ENCODE results near the gene PFKFB4. TPM values are rescaled to one million over a fixed set of nuclear protein-coding genes. Genes with fewer than 3 reads are reported as not detected.
A peak's percentile ranks its signal among the peaks of the same experiment; 100 is the strongest.

PFKFB4 gene
- total RNA-seq, 1 experiment from 2014 or later = 11.4 TPM

- H3K36me3 ChIP-seq (replicated peaks; ENCODE audit: control insufficient read depth, insufficient read depth, low read length) = peaks cover 4% of the 10 kb centered on the region
- no peak overlapping the region for H3K4me3 ChIP-seq (ENCODE audit: insufficient read depth, low read depth, low read length)
- no peaks in the 10 kb centered on the region for H3K27me3 ChIP-seq (ENCODE audit: control insufficient read depth, insufficient read depth, low read length)
- no peak for DNase-seq
Measured at GRCh38 chr3:48514431-48515227, 42.0 kb downstream of the PFKFB4 start.

GRCh38 chr3:48511551-48511950, 45.1 kb downstream of the PFKFB4 start:
- H3K36me3 ChIP-seq (replicated peaks; ENCODE audit: control insufficient read depth, insufficient read depth, low read length) = no peaks in the 10 kb centered on the region

GRCh38 chr3:48507256-48508061, 49.1 kb downstream of the PFKFB4 start:
- H3K4me3 ChIP-seq (ENCODE audit: insufficient read depth, low read depth, low read length) = no peak overlapping the region
- DNase-seq = peak; percentile 90
- H3K36me3 ChIP-seq (replicated peaks; ENCODE audit: control insufficient read depth, insufficient read depth, low read length) = no peaks in the 10 kb centered on the region
- H3K27me3 ChIP-seq (ENCODE audit: control insufficient read depth, insufficient read depth, low read length) = peaks cover 2% of the 10 kb centered on the region; the same call in 1 of the 2 replicates

More at GRCh38 chr3:48511551-48511950, 45.1 kb downstream of the PFKFB4 start:
- Histone ChIP-seq H3K27me3 (ENCODE audit: control insufficient read depth, insufficient read depth, low read length) (no peaks in the 10 kb centered on the region), H3K4me3 (ENCODE audit: insufficient read depth, low read depth, low read length) (no peak overlapping the region)
- DNase-seq = no peak

GRCh38 chr3:48505968-48506504, 50.6 kb downstream of the PFKFB4 start:
- H3K36me3 ChIP-seq (replicated peaks; ENCODE audit: control insufficient read depth, insufficient read depth, low read length) = no peaks in the 10 kb centered on the region
- no peak overlapping the region for H3K4me3 ChIP-seq (ENCODE audit: insufficient read depth, low read depth, low read length)
- DNase-seq = no peak
- H3K27me3 ChIP-seq (ENCODE audit: control insufficient read depth, insufficient read depth, low read length) = peaks cover 2% of the 10 kb centered on the region; the same call in 1 of the 2 replicates

GRCh38 chr3:48505146-48505545, 51.5 kb downstream of the PFKFB4 start:
- Histone ChIP-seq H3K36me3 (replicated peaks; ENCODE audit: control insufficient read depth, insufficient read depth, low read length) (no peaks in the 10 kb centered on the region), H3K27me3 (ENCODE audit: control insufficient read depth, insufficient read depth, low read length) (peaks cover 2% of the 10 kb centered on the region; the same call in 1 of the 2 replicates), H3K4me3 (ENCODE audit: insufficient read depth, low read depth, low read length) (no peak overlapping the region)
- DNase-seq = no peak

DNA sequence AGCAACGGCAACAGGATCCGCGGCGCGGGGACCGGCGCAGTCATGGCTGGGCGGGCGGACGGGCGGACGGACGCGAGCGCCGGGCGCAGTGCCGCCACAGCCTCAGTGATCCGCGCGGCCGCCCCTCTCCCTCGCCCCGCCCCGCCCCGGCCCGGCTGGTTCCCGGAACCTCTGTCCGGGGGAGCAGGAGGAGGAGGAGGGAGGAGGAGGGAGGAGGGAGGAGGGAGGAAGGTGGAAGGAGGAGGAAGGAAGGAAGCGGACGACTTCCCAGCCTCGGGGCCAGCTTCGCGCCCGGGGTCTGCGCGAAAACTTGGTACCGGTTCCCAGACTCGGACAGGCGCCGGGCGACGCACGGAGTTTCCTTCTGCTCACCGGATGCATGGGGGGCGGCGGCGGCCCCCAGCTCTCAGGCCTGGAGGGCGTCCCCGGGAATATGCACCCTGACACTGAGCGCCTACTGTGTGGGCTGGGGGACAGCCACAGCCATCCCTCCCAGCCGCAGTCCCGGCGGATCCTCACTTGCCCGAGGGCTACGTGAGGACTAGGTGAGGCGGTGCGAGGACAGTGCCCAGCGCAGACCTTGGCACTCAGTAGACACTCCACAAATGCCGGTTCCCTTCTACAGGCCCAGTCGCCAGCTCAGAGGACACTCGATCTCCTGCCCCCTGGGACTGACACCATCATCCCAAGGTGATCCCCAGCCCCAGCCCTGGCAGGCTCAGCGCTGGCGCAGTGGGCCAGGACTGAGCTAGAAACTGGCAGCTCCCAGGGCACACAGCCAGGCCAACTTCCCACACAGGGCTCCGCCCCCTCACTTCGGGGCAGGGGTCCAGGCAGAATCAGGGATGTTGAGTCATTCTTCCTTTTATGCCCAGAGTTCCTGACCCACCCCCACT, 52.3 kb downstream of the PFKFB4 start, which contains the start of gene SHISA5:
SHISA5 (minus strand) TSS at position 124 of the 896 bp plus-strand sequence; CDS start at position 44, 80 bp downstream.
- DNase-seq = peak; percentile 86
- Histone ChIP-seq H3K4me3 (ENCODE audit: insufficient read depth, low read depth, low read length) (peak within 1 kb of the TSS; percentile 71), H3K36me3 (replicated peaks; ENCODE audit: control insufficient read depth, insufficient read depth, low read length) (no peaks in the 10 kb centered on the region)

GRCh38 chr3:48503401-48504050, 53.1 kb downstream of the PFKFB4 start:
- DNase-seq = peak; percentile 74
- Histone ChIP-seq H3K4me3 (ENCODE audit: insufficient read depth, low read depth, low read length) (peak overlapping the region; percentile 71), H3K36me3 (replicated peaks; ENCODE audit: control insufficient read depth, insufficient read depth, low read length) (no peaks in the 10 kb centered on the region), H3K27me3 (ENCODE audit: control insufficient read depth, insufficient read depth, low read length) (peaks cover 2% of the 10 kb centered on the region; the same call in 1 of the 2 replicates)

More for the DNA sequence above, 52.3 kb downstream of the PFKFB4 start, which contains the start of gene SHISA5:
- peaks cover 2% of the 10 kb centered on the region; the same call in 1 of the 2 replicates for H3K27me3 ChIP-seq (ENCODE audit: control insufficient read depth, insufficient read depth, low read length)

DNA sequence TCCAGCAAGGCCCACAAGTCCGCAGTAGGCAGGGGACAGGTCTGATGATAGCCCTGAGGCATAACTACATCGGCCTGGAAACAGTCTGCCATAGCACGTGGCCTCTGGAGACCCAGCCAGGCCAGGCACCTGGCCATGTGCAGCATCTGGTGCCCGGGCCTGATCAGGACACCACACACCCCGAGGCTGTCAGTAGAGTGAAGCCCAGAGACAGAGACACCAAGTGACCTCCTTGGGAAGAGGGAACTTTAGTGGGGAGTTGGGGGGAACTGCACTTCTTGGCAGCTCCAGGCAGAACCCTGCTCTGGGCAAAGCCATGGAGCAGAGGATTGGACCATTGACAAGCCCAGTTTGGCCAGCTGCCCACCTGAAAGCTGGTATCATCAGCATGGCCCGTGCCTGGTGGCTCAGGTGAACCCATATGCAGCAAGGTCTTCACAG, 53.9 kb downstream of the PFKFB4 start:
- Histone ChIP-seq H3K36me3 (replicated peaks; ENCODE audit: control insufficient read depth, insufficient read depth, low read length) (no peaks in the 10 kb centered on the region; the same call in 1 of the 2 replicates), H3K4me3 (ENCODE audit: insufficient read depth, low read depth, low read length) (no peak overlapping the region), H3K27me3 (ENCODE audit: control insufficient read depth, insufficient read depth, low read length) (peaks cover 2% of the 10 kb centered on the region; the same call in 1 of the 2 replicates)
- no peak for DNase-seq

- Histone ChIP-seq H3K36me3 (replicated peaks; ENCODE audit: control insufficient read depth, insufficient read depth, low read length) (no peaks in the 10 kb centered on the region; the same call in 1 of the 2 replicates), H3K27me3 (ENCODE audit: control insufficient read depth, insufficient read depth, low read length) (peaks cover 2% of the 10 kb centered on the region; the same call in 1 of the 2 replicates), H3K4me3 (ENCODE audit: insufficient read depth, low read depth, low read length) (no peak overlapping the region)
- no peak for DNase-seq
Measured at GRCh38 chr3:48502121-48502520, 54.5 kb downstream of the PFKFB4 start.

- Histone ChIP-seq H3K36me3 (replicated peaks; ENCODE audit: control insufficient read depth, insufficient read depth, low read length) (no peaks in the 10 kb centered on the region; the same call in 1 of the 2 replicates), H3K4me3 (ENCODE audit: insufficient read depth, low read depth, low read length) (no peak overlapping the region), H3K27me3 (ENCODE audit: control insufficient read depth, insufficient read depth, low read length) (peaks cover 2% of the 10 kb centered on the region; the same call in 1 of the 2 replicates)
- no peak for DNase-seq
Measured at GRCh38 chr3:48501196-48501595, 55.4 kb downstream of the PFKFB4 start.

- DNase-seq = no peak
- peaks cover 2% of the 10 kb centered on the region; the same call in 1 of the 2 replicates for H3K27me3 ChIP-seq (ENCODE audit: control insufficient read depth, insufficient read depth, low read length)
- H3K36me3 ChIP-seq (replicated peaks; ENCODE audit: control insufficient read depth, insufficient read depth, low read length) = no peaks in the 10 kb centered on the region; the same call in 1 of the 2 replicates
- no peak overlapping the region for H3K4me3 ChIP-seq (ENCODE audit: insufficient read depth, low read depth, low read length)
Measured at GRCh38 chr3:48500656-48501055, 55.9 kb downstream of the PFKFB4 start.

GRCh38 chr3:48493203-48493501, 63.5 kb downstream of the PFKFB4 start:
- H3K4me3 ChIP-seq (ENCODE audit: insufficient read depth, low read depth, low read length) = no peak overlapping the region
- no peaks in the 10 kb centered on the region for H3K27me3 ChIP-seq (ENCODE audit: control insufficient read depth, insufficient read depth, low read length)
- DNase-seq = no peak
- H3K36me3 ChIP-seq (replicated peaks; ENCODE audit: control insufficient read depth, insufficient read depth, low read length) = no peaks in the 10 kb centered on the region; the same call in 1 of the 2 replicates

DNA sequence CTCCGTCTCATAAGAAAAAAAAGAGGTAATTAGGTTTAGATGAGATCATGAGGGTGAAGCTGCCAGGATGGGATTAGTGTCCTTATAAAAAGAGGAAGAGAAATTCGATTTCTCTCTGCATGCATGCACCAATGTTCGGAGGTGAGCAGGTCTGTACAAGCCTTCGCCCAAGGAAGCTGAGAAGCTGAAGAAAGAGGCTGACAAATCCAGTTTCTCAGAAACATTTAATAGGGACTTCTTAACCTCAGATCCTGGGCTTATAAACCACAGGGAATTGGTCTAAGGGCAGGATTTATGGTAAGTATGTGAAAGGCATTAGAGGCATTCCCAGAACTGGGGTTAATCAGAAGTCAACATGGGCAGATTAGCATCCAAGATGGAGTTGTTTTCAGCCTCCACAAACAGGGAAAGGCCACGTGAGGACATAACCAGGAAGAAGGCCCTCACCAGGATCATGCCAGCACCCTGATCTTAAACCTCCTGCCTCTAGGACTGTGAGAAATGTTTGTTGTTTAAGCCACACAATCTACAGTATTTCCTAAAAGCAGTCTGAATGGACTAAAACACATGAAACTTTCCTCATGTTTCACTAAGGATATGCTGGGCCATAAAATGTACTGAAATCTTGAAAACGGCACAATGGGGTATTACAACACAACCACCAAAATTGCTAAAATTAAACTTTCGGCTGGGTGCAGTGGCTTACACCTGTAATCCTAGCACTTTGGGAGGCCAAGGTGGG, 64.0 kb downstream of the PFKFB4 start:
- Histone ChIP-seq H3K27me3 (ENCODE audit: control insufficient read depth, insufficient read depth, low read length) (no peaks in the 10 kb centered on the region), H3K4me3 (ENCODE audit: insufficient read depth, low read depth, low read length) (no peak overlapping the region), H3K36me3 (replicated peaks; ENCODE audit: control insufficient read depth, insufficient read depth, low read length) (no peaks in the 10 kb centered on the region)
- DNase-seq = no peak
